Stimulated activated CD8-positive, alpha-beta memory T cell treated with anti-CD3 and anti-CD28 coated beads, Interleukin-12 subunit alpha, Interleukin-12 subunit beta, amount 100 ng/mL, for 4 hours (primary cell): ENCODE measurements around the gene MUC6.

Experiments
- DNase-seq: peaks from one replicate; pipeline ENCODE4 v3.0.0-alpha.2; 2020; ENCODE audit warnings: low read depth

MUC6 gene

DNA sequence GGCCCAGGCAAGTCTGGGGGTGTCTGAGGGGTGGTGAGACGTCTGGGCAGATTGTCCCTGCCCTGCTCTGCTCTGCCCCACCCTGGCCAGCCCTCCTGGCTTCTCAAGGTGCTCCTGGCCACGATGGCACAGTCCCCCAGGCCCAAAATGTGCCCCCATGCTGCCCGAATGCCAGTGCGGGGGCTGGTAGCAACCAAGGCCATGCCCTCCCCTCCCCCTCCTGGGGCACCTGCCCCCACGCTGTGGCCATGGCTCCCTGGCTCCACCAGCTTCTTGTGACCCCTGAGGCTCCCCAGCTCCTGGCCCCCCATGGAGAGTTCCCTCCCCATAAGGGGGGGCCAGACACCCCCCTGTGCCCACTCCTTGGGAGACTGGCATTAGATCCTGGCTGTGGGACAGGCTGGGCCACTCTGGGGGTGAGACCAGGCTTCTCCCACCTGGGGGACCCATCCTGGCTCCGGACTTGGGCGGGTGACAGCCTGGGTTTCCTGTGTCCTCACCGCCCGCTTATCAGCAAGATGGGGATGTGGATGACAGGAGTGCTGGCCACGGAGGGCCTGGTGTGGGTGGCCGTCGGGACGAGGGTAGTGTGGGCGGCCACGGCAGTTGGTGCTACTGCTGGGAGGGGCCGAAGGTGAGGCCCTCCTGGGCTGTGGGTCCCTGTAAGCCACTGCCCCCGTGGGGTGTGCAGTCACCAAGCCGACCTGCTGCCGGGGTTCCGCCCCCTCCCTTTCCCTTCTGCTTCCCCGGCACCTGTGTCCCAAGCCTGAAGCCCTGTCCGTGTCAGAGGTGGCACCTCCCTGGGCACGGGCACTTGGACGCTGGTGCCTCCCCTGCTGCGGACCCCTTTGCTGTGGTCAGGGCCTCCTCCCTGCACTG lies 15.9 kb upstream of the MUC6 start:
- DNase-seq, result no peak

DNA sequence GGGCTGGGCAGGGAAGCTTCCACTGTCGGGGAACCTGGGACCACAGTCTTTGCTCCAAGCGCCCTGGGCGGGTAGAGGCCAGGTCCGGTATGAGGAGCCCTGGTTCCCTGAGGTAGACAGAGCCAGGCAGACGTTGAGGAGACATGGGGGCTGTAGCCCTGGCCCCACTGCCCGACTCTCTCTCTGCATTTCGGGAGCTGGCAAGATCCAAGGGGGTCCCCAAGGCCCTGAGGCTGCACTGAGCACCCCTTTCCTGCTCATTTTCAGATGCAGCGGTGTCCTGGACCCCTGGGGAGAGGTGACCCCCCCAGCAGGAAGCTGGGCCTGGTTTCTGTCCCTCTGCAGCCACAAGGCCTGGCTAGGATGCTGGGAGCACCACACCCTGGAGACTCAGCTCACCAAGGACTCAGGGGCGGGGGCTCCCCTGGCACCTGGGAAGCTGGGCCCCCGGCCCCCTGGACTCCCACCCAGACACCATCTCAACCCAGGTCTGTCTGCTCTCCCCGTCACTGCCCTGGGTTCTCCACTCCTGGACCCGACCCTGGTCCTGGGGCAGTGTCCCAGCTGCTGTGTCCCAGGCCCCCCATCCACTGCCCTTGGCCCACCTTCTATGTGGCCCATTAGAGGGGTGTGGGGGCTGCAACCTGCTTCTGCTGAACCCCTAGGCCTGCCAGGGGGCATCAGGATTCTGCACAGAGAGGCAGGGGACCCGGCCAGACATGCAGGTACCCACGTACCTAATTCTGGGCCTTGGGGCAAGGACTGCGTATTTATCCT lies 15.0 kb upstream of the MUC6 start:
- DNase-seq, result no peak

DNA sequence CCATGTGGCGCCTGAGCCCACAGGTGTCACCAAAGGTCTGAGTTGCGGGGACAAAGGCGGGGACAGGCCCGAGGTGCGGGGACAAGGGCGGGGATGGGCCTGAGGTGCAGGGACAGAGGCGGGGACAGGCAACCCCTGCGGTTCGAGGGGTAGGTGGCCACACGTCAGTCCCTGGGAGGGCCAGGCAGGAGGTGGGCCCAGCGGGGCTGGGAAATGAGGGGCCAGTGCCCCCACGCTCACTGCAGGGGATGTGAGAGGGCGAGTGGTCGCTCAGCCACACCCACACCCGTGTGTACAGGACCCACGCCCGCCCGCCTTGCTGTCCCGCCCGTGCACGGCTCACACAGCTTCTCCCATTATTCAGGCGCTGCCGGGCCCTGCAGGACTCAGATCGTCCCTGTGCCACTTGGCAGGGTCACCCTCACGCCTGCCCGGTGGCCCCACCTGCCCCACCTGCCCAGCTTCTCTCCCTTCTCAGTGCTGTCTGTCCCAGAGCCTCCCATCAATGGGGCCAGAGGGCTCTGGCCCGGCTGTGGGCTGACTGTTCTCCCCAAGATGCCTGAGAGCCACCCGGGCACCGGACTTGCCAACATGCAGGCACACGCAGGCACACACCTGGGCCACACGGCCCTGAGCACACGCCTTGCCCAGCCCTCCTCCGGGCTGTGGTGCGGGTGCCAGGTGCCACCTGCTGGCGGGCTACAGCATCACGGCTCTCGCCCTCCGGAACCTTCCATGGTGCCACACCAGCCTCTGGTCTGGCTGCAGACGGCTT lies 14.2 kb upstream of the MUC6 start:
- DNase-seq, result peak; percentile 46

DNA sequence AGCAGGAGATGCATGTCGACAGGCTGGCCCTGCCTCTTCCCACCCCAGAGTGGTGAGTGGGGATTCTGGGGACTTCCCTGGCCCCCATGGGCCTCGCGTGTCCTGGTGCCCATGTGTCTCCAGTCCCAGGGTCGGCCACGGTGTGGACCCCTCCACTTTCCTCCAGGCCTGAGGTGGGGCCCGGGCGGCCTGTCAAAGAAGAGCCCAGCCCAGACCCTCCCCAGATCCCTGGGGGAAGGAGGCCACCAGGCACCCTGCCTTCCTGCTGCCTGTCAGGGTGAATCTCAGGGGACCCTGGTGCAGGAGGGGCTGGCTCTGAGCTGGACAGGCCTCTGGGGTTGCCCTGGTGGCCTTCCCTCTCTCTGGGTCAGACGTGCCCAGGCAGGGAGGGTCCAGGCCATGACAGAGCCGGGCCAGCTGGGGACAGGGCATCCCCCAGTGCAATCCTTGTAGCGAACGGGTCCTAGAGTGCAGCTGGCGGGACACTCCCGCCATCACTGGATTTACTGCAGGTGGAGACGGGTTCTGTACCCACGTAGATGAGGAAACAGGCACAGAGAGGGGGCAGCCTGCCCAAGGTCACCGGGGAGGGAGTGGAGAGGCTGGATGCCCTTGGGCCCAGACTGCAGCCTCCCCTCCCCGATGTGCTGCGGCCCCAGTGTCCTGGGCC lies 13.5 kb upstream of the MUC6 start:
- DNase-seq, result no peak

DNA sequence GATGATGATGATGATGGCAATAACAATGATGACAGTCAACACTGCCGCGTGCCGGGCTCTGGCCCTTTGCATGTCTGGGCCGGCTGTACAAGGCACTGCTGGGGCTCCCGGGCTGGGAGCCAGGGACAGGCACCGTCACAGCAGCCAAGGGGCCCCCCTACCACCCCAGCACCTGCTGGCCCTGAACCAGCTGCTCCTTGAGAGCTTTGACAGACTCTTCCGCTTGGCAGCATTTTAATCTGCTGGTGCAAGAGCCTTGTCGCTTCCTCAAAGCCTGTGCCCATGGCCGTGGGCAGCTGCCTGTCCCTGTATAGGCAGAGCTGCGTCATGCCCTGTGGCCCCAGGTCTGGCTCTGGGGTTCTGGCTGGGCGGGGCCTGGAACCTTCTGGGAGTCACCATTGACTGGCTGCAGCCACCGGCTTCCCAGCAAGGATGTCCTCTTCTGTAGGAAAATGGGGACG lies 12.9 kb upstream of the MUC6 start:
- no peak for DNase-seq

DNA sequence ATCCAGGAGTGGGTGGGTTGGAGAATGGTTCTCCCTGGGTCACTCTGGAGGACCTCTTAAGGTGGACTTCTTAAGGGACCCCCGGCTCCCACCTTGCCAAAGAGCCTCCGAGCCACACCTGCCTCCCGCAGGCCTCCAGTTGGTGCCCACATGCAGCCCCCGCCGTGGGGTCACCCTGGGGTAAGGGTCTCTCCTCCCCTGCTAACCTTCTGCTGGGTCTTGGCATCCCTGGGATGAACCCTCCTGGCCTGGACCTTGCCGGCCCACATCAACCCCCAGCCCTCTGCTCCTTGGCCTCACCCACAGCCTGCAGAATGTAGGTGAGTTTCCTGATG lies 12.5 kb upstream of the MUC6 start:
- DNase-seq, result no peak

DNA sequence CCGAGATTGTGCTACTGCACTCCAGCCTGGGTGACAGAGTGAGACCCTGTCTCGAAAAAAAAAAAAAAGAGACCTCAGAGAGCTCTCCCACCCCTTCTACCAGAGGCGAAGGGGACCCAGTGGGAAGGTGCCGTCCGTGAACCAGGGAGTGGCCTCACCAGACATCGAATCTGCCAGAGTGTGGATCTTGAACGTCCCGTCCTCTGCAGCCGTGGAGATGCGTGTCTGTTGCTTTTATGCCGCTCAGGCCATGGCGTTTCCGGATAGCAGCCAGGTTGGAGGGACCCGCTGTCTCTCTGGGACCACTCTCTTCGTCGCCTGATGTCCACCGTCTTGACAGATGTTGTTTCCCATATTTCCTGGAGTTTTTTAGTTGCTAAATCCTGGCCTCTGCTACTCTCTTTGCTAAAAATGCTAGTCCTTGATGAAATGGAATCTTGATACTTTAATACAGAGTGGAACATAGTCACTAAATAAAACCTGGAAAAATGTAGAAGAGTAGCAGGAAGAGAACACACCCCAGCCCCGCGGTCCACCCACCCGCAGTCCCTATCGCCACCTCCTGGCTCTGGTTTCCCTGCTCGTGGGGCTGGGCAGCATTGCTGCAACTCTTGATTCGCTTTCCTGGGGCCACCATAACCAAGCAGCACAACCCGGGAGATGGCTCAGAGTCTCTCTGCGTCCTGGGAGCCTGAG lies 12.0 kb upstream of the MUC6 start:
- no peak for DNase-seq

DNA sequence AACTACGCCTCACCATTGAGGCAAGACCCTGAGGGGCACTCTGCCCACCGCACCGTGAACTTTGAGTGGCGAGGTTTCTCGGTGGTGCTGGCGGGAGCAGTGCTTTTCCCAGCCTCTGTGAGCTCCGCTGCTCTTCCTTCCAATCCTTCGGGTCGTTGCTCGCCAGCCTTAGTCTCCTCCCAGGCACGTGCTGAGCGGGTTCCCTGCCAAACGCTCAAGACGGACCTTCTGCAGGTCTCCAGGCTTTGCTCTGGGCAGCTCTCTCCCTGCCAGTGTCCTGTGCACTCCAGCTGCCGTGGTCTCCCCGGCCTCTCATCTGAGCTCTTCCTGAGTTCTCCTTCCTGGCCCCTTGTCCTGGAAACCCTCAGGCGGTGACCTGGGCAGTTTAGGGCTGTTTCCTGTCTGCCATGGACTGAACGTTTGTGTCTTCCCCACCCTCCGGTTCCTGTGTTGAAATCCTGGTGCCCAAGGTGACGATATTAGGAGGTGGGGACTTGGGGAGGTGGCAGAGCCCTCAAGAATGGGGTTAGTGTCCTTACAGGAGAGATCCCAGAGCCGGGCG lies 11.2 kb upstream of the MUC6 start:
- DNase-seq, result no peak

DNA sequence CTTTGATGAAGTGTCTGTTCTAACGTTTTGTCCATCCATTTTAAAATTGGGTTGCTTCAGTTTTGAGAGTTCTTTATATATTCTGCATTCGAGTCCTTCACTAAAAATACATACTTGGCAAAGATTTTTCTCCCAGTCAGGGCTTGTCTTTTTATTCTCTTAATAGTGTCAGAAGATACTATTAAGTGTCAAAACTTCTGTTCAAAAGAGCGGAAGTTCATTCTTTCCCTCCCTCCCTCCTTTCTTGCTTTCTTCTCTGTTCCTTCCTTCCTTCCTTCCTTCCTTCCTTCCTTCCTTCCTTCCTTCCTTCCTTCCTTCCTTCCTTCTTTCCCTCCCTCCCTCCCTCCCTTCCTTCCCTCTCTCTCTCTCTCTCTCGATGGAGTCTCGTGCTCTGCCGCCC lies 7.6 kb upstream of the MUC6 start:
- DNase-seq, result no peak

DNA sequence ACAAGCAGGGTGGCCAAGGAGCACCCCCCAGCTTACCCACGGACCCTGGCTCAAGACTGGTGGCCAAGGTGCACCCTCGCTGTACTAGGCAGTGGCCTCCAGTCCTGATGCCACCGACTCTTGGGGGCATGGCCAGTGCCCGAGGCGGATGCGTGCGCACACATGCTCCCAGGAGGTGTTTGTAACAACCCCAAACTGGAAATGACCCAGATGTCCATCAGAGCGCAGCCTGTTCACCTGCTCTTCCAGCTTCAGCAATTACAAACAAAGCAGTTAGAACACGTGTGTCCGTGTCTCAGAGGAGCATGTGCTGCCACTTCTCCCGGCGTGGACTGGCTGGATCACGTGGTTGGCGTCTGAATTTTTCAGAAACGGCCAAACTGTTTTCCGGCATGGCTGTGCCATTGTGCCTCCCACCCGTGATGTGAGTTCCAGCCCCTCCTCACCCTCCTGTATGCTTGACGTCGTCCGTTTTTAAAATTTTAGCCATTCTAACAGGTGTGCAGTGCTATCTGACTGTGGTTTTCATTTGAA lies 7.1 kb upstream of the MUC6 start:
- no peak for DNase-seq

DNA sequence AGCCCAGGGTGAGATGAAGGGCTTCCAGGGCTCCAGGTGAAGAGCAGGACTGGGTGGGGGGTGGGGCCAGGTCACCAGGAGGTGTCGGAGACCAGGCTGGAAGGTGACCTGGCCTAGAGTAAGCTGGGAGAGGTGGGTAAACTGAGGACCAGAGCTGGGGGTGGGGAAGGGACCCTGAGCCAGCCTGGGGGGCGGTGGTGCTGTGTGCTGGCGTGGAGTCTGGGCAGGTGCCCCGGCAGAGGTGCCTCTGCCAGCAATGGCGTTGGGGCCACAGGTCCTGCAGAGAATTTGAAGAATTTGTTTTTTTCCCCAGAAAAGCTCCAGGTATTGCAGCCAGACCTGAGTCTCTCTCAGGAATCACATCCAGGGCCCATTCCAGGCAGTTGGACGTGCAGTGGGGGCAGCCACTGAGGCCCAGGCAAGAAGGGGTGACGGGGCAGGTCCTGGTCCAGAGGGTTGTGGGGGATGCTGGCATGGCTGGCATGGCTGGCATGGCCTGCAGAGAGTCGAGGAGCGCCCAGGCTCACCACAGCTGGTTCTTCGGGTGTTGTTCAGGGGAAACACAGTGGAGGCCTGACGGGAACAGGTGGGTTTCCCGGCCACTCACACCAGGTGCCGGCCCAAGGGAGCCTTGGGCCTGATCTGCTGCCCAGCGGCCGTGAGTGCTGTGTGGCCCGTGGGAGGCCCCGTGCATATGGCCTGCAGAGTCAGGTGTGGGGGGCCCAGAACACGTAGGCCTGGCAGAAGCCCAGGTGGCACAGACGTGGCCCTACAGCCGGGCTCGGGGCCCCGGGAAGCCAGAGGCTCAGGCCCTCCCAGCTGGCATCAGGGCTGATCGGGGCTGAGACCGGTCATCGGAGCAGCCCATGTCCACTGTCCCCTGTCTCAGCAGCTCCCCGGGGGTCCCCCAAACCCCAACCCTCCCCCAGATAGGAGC lies 6.4 kb upstream of the MUC6 start:
- no peak for DNase-seq

DNA sequence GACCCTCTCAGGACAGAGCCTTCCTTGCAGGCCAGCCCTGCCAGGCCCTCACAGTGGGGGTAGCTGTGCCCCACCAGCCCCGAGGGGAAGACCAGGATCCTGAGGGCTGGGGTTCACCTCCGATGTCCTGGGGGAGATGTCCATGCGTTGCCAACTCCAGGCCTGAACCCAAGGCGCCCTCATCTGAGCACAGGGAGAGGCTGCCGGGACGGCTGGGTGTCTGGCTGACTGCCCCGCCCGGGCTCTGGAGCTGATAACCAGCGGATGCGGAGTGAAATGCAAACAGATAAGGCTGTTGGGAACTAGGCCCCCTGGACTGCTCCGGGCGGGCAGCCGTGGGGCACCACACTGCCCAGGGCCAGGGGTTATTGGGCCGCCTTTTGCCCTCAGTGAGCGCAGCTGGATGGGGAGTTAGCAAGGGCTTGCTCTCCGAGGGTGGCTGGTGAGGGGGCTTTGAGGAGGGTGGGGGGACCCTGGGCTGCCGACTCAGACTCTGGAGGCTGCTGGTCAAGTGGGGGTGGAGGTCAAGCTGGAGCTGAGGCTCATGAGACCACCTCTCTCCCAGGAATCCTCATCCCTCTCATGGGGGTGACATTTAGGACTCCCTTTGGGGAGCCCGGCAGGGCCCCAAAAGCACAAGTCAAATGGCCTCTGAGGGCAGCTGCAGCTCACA lies 5.6 kb upstream of the MUC6 start:
- no peak for DNase-seq

DNA sequence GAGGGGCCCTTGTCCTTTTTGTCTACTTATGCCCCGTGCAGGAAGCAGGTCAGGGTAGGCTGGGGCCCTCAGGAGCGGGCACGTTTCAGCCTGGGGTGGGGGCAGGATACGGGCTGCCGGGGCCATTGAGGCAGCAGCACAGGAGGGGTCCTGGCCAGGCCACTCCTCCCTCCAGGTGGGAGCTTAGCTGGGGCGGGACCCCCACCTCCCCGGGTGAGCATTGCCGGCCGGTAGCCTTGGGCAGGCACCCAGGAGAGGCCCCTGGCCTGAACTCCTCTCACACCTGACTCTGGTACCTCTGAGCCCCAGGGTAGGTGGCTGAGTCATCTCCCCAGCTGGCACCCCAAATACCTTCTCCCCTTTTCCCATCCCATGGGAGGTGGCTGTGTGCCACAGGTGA lies 5.0 kb upstream of the MUC6 start:
- DNase-seq, result no peak

DNA sequence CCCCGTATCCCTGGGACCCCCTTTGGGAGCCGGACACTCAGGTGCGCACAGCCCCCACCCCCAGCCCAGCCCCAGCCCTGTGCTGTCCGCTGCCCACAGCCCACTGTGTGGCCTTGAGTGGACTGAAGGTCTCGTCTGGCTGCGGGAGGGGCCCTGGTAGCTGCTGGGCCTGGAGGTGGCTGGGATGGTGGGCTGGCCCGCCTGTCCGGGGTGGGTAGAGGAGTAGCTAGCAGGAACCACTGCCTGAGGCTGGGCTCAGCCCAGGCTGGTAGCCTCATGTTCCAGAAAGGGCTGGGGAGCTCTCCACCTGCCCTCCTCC lies 4.6 kb upstream of the MUC6 start:
- DNase-seq, result no peak

DNA sequence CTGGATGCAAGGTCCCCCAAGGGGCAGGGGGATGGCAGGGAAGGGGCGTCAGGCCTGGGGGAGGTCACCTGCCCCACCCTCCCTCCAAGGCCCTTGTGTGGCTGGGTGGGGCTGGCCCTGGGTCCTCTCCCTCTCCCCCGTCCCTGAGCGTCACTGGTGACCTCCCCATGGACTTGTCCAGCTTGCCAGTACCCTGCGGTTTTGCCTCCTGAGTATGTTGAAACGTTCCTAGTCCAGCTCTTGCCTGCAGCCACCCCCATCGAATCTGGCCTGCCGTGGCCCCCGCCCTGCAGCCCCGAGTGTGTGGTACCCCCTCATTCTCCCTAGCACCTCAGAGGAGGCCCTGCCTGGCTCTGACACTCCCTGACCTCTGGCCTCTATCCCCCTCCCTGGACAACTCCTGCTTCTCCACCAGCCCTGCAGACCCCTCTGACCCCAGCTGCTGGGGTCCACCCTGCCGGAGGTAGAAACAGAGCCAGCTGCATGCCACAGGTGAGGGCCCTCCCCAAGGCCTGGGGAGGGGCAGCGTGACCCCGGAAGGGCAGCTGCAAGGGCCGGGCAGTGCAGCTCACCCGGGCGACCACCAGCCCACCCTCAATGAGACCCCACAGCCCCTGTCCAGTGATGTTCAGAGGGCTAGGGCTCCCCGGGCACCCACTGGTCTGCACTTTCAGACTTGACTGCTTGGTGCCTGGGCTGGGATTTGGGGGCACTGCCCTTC lies 4.1 kb upstream of the MUC6 start:
- no peak for DNase-seq

DNA sequence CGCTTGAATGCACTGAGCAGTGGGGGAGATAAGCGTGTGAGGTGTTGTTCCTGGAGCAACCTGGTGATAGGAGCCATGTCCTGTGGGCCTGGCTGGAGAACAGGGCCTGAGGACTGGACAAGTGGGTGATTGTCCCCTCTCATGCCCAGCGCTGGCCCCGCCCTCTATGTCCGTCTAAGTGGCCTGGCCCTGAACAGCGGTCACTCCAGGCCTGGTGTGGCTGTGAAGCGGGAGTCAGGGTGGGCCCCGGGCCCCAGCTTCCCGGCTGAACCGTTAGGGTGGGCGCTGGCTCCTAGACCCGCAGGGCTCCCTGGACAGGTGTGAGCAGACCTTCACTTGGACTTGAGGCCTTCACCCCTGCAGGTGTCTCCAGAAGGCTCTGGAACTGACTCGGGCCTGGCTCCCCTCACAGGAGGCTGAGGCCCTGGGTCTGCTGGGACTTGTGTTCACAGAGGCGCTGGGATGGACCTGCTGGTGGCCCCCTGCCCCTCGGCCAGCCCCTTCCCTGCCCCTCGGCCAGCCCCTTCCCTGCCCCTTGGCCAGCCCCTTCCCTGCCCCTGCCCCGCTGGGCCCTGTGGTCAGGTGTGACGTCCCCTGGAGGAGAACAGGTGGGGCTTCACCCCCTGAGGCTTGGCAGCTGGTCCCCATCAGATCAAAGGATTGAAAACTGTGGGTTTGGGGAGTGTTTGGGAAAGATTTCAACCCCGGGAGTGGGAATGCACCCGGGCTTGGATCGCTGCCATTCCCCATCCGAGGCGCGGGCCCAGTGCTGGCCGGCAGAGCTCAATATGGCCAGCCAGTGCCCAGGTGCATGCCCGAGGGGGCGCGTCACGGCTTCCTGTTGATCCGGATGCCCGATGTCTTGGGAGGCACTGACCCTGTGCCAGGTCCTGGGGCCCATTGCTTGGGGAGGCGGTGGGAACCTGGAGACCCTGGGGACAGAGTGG lies 3.2 kb upstream of the MUC6 start:
- no peak for DNase-seq

DNA sequence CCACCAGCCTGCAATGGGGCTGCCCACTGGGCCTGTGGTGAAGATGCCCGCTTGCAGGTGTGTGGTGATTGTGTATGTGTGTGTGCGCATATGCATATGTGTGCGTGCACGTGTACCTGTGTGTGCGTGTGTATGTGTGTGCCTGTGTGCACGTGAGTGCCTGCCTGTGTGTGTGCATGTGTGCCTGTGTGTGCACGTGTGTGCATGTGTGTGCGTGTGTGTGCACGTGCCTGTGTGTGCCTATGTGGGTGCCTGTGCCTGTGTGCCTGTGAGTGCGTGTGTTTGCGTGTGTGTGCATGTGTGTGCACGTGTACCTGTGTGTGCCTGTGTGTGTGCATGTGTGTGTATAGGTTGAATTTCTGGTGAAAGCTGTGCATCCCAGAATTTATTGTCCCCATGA lies 2.4 kb upstream of the MUC6 start:
- no peak for DNase-seq

DNA sequence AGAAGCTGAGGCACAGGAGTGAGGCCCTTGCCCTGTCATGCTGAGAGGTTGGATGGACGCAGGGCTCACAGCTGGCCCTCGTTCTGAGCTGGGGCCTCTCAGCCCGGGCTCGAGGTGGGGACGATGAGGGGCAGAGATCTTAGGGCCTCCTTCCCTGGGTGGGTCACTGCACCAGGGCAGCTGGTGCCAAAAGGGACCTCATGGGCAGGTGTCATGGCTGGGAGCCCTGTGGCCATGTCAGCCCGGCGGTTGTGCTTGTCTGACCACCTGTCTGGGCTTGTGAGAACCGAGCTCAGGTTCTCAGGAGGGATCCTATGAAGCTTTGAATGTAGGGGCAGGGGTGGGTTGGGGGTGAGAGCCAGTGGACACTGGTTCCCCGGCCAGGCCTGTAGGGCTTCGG lies 1.8 kb upstream of the MUC6 start:
- no peak for DNase-seq
